Hepatocyte (in vitro differentiated cells): ENCODE measurements around the gene AFAP1. TPM values are rescaled to one million over a fixed set of nuclear protein-coding genes. Genes with fewer than 3 reads are reported as not detected.

Source experiments
- DNase-seq: peaks from one replicate; pipeline ENCODE4 v3.0.0-alpha.2; 2016; ENCODE audit warnings: low spot score
- H2AFZ ChIP-seq: fragments of 200-600 bp; sonication (generic); 2 replicates; pipeline ENCODE4 v1.6.0; 2016; ENCODE audit warnings: antibody characterized with exemption, mild to moderate bottlenecking
- H3K27ac ChIP-seq: fragments of 200-600 bp; sonication (generic); 2 replicates; pipeline ENCODE4 v1.5.1; 2016; ENCODE audit warnings: mild to moderate bottlenecking
- H3K27me3 ChIP-seq: fragments of 200-600 bp; sonication (generic); 2 replicates; pipeline ENCODE4 v1.6.1; 2016
- H3K36me3 ChIP-seq: fragments of 200-600 bp; sonication (generic); replicated peaks from 2 replicates; pipeline ENCODE4 v1.5.1; 2016; ENCODE audit warnings: low read depth; ENCODE audit not compliant: insufficient read depth
- H3K4me1 ChIP-seq: fragments of 200-600 bp; sonication (generic); 2 replicates; pipeline ENCODE4 v1.5.1; 2016; ENCODE audit warnings: mild to moderate bottlenecking, moderate library complexity; ENCODE audit not compliant: insufficient read depth
- H3K4me2 ChIP-seq: fragments of 200-600 bp; sonication (generic); 2 replicates; pipeline ENCODE4 v1.6.0; 2016
- H3K4me3 ChIP-seq: fragments of 200-600 bp; sonication (generic); 2 replicates; pipeline ENCODE4 v1.5.1; 2016; ENCODE audit warnings: mild to moderate bottlenecking
- H3K79me2 ChIP-seq: fragments of 200-600 bp; sonication (generic); 2 replicates; pipeline ENCODE4 v1.6.0; 2017; ENCODE audit warnings: mild to moderate bottlenecking
- H3K9me2 ChIP-seq: fragments of 200-600 bp; sonication (generic); replicated peaks from 2 replicates; pipeline ENCODE4 v1.6.0; 2017; ENCODE audit warnings: mild to moderate bottlenecking; ENCODE audit not compliant: insufficient read depth
- H3K9me3 ChIP-seq: fragments of 200-600 bp; sonication (generic); 2 replicates; pipeline ENCODE4 v1.5.1; 2016; ENCODE audit warnings: low read depth, mild to moderate bottlenecking
- H4K20me1 ChIP-seq: fragments of 200-600 bp; sonication (generic); 2 replicates; pipeline ENCODE4 v1.6.0; 2016; ENCODE audit warnings: mild to moderate bottlenecking; ENCODE audit not compliant: insufficient read depth, poor library complexity, severe bottlenecking
- EZH2 ChIP-seq: fragments of 200-600 bp; sonication (generic); IDR thresholded peaks from 2 replicates; pipeline ENCODE4 v1.6.1; 2016; ENCODE audit warnings: antibody characterized with exemption, mild to moderate bottlenecking, borderline replicate concordance
- EZH2phosphoT487 ChIP-seq: fragments of 200-600 bp; sonication (generic); IDR thresholded peaks from one replicate; pipeline ENCODE4 v1.6.1; 2018; ENCODE audit warnings: antibody characterized with exemption, mild to moderate bottlenecking, low read depth, moderate library complexity; ENCODE audit not compliant: unreplicated experiment, severe bottlenecking
- WGBS: methylation state at CpG from one replicate; pipeline ENCODE4 v1.1.6; 2016; ENCODE audit warnings: low lambda C conversion rate; ENCODE audit errors: missing lambda C conversion rate; 5-methylcytosine and 5-hydroxymethylcytosine counted together
- polyA plus RNA-seq: library from polyadenylated mRNA; unstranded; fragments of >200 nt; fragmentation: Nextera tagmentation; extraction: Ambion mirVana; gene quantifications from 2 replicates; pipeline ENCODE4 v1.2.1, GENCODE V29; 2016
- total RNA-seq: library from RNA; depleted of rRNA; stranded (reverse); fragments of >200 nt; gene quantifications from 2 replicates; pipeline ENCODE4 v1.2.3, GENCODE V29; 2014
- TF ChIP-seq, protein P1 (sequence below): fragments of 200-600 bp; sonication (generic); IDR thresholded peaks from 2 replicates; pipeline ENCODE4 v1.5.1; 2016; ENCODE audit warnings: antibody characterized with exemption, mild to moderate bottlenecking; ENCODE audit not compliant: poor library complexity

AFAP1 gene
- total and polyA plus RNA-seq, 2 experiments from 2014 or later, result 9.3 to 16.2 TPM

DNA sequence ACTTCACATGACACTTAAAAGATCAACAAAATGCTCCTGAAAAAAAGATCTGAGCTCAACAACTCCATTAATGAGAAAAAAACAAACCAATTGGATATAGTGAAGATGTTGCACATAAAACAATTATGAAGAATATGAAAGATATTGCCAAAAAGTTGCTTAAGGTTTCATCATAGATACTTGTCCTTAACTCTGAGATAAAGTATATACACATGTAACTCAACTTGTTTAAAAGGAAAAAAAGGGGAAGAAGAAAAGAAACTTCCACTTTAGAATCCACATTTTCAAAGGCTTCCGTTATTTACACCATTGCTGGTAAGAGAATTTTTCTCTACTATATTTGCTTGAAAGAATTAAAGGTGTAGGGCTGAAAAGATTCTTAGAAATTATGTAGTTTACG, 2.7 kb downstream of the AFAP1 start:
- no peak overlapping the region for H2AFZ ChIP-seq
- H3K4me3 ChIP-seq, result no peak overlapping the region
- H3K4me1 ChIP-seq, result peaks cover 8% of the 10 kb centered on the region
- no peaks in the 10 kb centered on the region for H3K9me3 ChIP-seq
- no peaks in the 10 kb centered on the region for H3K9me2 ChIP-seq
- no peak for TF ChIP-seq EZH2phosphoT487
- TF ChIP-seq, protein P1, sequence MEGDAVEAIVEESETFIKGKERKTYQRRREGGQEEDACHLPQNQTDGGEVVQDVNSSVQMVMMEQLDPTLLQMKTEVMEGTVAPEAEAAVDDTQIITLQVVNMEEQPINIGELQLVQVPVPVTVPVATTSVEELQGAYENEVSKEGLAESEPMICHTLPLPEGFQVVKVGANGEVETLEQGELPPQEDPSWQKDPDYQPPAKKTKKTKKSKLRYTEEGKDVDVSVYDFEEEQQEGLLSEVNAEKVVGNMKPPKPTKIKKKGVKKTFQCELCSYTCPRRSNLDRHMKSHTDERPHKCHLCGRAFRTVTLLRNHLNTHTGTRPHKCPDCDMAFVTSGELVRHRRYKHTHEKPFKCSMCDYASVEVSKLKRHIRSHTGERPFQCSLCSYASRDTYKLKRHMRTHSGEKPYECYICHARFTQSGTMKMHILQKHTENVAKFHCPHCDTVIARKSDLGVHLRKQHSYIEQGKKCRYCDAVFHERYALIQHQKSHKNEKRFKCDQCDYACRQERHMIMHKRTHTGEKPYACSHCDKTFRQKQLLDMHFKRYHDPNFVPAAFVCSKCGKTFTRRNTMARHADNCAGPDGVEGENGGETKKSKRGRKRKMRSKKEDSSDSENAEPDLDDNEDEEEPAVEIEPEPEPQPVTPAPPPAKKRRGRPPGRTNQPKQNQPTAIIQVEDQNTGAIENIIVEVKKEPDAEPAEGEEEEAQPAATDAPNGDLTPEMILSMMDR, result no peak
- TF ChIP-seq EZH2, result no peak
- H3K36me3 ChIP-seq, result no peaks in the 10 kb centered on the region
- no peaks in the 10 kb centered on the region for H3K27me3 ChIP-seq
- H3K4me2 ChIP-seq, result peak overlapping the region; percentile 87
- peaks cover 25% of the 10 kb centered on the region for H4K20me1 ChIP-seq
- H3K79me2 ChIP-seq, result peaks cover 74% of the 10 kb centered on the region
- no peak for DNase-seq
- H3K27ac ChIP-seq, result no peak overlapping the region
- 98% methylated on average over 2 of the region's 2 CpGs for WGBS

DNA sequence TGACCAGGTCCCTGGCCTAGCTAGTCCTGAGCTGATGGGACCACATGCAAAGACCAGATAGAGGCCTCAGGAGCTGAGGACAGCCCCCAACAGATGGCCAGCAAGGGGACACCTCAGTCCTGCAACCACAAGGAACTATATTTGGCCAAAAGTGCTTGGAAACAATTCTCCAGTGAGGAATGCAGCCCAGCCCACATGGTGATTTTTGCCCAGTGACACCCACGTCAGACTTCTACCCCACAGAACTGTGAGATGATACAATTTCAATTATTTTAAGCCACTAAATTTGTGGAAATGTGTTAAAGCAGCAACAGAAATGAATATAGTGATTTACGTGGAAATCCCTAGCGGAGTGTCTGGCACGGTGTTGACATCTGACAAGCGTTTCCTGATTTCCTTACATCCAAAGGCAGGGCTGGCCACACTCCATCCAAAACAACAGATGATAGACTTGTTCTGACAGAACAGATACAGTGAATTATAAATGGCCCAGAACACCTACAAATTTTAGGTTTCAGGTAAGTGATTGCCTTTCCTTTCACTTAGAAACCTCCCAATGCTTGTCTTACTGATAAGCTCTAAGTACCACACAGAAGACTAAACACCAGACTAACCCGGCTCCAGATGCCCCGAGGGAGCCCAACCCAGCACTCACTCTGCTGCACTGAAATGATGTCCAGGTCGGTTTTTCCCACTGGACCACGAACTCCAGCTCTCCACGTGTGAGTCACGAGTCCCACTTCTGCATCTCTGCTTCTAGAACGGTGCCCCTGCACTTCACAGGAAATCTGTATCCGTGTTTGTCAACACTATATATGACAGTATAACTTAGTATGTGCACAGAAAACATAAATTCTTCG, 5.8 kb downstream of the AFAP1 start:
- no peak overlapping the region for H3K4me2 ChIP-seq
- no peak overlapping the region for H3K27ac ChIP-seq
- WGBS, result 59% methylated on average over 14 of the region's 14 CpGs
- H3K36me3 ChIP-seq, result no peaks in the 10 kb centered on the region
- H2AFZ ChIP-seq, result no peak overlapping the region
- no peak overlapping the region for H3K4me3 ChIP-seq
- H3K27me3 ChIP-seq, result no peaks in the 10 kb centered on the region
- DNase-seq, result no peak
- H3K79me2 ChIP-seq, result peaks cover 99% of the 10 kb centered on the region
- H3K4me1 ChIP-seq, result peaks cover 11% of the 10 kb centered on the region
- peaks cover 42% of the 10 kb centered on the region for H4K20me1 ChIP-seq
- H3K9me2 ChIP-seq, result no peaks in the 10 kb centered on the region
- TF ChIP-seq EZH2, result no peak
- TF ChIP-seq EZH2phosphoT487, result no peak
- TF ChIP-seq, protein P1, result no peak
- H3K9me3 ChIP-seq, result no peaks in the 10 kb centered on the region

DNA sequence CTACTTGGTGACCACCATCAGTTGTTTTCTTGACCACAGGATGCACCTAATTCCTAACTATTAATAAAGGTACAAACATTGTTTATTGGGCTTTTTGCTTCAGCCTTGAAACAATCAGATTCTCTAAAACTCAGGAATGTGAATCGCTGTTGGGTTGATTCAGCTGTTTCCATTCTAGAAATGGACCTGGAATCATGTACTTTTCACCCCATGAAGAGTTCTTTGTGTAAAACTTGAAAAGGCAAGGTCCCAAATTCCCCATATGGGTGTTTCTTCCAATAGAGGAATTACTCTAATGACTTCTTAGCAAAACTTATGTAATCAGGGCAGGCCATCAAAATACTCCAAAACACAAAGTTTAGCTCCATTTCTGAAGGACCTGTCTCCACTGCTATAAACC, 7.4 kb downstream of the AFAP1 start:
- peaks cover 99% of the 10 kb centered on the region for H3K79me2 ChIP-seq
- WGBS, result 96% methylated on average over 1 of the region's 1 CpG

More for the DNA sequence above, 7.4 kb downstream of the AFAP1 start:
- Histone ChIP-seq H2AFZ (no peak overlapping the region), H3K4me2 (no peak overlapping the region), H3K9me3 (no peaks in the 10 kb centered on the region), H3K4me1 (peaks cover 6% of the 10 kb centered on the region), H3K27me3 (no peaks in the 10 kb centered on the region), H3K9me2 (no peaks in the 10 kb centered on the region), H4K20me1 (peaks cover 43% of the 10 kb centered on the region), H3K4me3 (no peak overlapping the region), H3K36me3 (no peaks in the 10 kb centered on the region), H3K27ac (no peak overlapping the region)
- TF ChIP-seq EZH2, result no peak
- TF ChIP-seq EZH2phosphoT487, result no peak
- TF ChIP-seq, protein P1, result no peak
- no peak for DNase-seq
